ENCODE data around the gene HOXD8. TPM values are rescaled to one million over a fixed set of nuclear protein-coding genes. Genes with fewer than 3 reads are reported as not detected.

The HOXD8 gene
- total and polyA plus RNA-seq, 2 of the 8 experiments (the other 6 are each of a cell fraction or from before 2014, with no cell fraction given) = not detected

- TF ChIP-seq SUZ12 (IDR thresholded peaks at IDR 0.05; ENCODE audit: low read length) = no peak; the same call in none of the 2 replicates
- peak; percentile 33; the same call in 1 of the 2 replicates for TF ChIP-seq RBBP5 (IDR thresholded peaks at IDR 0.05; ENCODE audit: borderline replicate concordance, low read depth, low read length)
- no peak for TF ChIP-seq CBX5 (IDR thresholded peaks at IDR 0.05; ENCODE audit: low read depth, low read length)
- TF ChIP-seq E2F6 (IDR thresholded peaks at IDR 0.05) = no peak
- TF ChIP-seq NRF1 (IDR thresholded peaks at IDR 0.05; ENCODE audit: low read depth, low read length) = no peak
- TF ChIP-seq BACH1 (IDR thresholded peaks at IDR 0.05; ENCODE audit: low read length) = peak; percentile 45
- TF ChIP-seq PHF8 (conservative IDR thresholded peaks at IDR 0.05; ENCODE audit: low read depth, low read length) = no peak
- no peak for TF ChIP-seq SP2 (IDR thresholded peaks at IDR 0.05; ENCODE audit: low read length)
- no peak for TF ChIP-seq TAF1 (IDR thresholded peaks at IDR 0.05; ENCODE audit: low read depth, low read length)
- no peak for TF ChIP-seq CREB1 (IDR thresholded peaks at IDR 0.05)
- no peak for TF ChIP-seq RXRA (IDR thresholded peaks at IDR 0.05; ENCODE audit: insufficient read depth, low read depth, low read length)
- 0 out of 2 replicates have a peak, but pooled peaks have one; percentile 22 for TF ChIP-seq EGR1 (IDR thresholded peaks at IDR 0.05; ENCODE audit: borderline replicate concordance, low read depth, low read length)
- no peak for TF ChIP-seq TCF12 (IDR thresholded peaks at IDR 0.05; ENCODE audit: low read depth, low read length)
- TF ChIP-seq SP4 (IDR thresholded peaks at IDR 0.05; ENCODE audit: low read length) = no peak
- no peak for TF ChIP-seq SIX5 (IDR thresholded peaks at IDR 0.05; ENCODE audit: low read depth, low read length)
- TF ChIP-seq ATF2 (IDR thresholded peaks at IDR 0.05; ENCODE audit: low read length) = no peak
- TF ChIP-seq BRCA1 (IDR thresholded peaks at IDR 0.05; ENCODE audit: low read depth, low read length) = no peak
- 0 out of 2 replicates have a peak, but pooled peaks have one; percentile 28 for TF ChIP-seq RFX5 (IDR thresholded peaks at IDR 0.05; ENCODE audit: borderline replicate concordance, low read depth, low read length)
- TF ChIP-seq JUND (IDR thresholded peaks at IDR 0.05; ENCODE audit: low read length) = 0 out of 2 replicates have a peak, but pooled peaks have one; percentile 5
- TF ChIP-seq CTBP2 (IDR thresholded peaks at IDR 0.05; ENCODE audit: borderline replicate concordance, insufficient read depth, insufficient read length, low read length) = no peak
- TF ChIP-seq GABPA (IDR thresholded peaks at IDR 0.05; ENCODE audit: borderline replicate concordance, insufficient read depth, low read length) = no peak; the same call in 1 of the 2 replicates
Measured at GRCh38 chr2:176096986-176097819, 32.3 kb upstream of the HOXD8 start (continued).
